ENCODE results near the gene TRUB1.

DNA sequence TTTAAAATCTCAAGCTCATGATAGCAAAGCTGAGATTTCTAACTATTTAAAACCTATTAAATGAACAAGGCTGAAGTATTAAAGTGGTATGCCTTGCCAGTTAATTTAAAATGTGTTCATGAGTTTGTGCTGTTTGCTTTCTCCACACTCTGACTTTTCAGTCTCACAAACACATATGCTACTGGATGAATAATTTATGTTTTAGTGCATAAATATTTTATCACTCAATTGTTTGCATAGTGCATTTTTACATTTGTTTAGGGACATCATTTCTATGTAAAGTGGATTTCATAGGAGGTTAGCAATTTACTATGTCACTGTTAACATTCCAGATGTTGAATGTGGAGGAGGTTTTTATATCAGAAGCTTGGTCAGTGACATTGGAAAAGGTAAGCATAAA lies 36.0 kb downstream of the TRUB1 start:
- TF ChIP-seq POLR2A (IDR thresholded peaks at IDR 0.05) (no peak), CTCF (IDR thresholded peaks at IDR 0.05) (no peak), POLR2AphosphoS5 (IDR thresholded peaks at IDR 0.05) (no peak), EP300 (IDR thresholded peaks at IDR 0.05) (no peak)
